Mononuclear cell (primary cell): ENCODE measurements around the gene TICRR. TPM values are rescaled to one million over a fixed set of nuclear protein-coding genes. Genes with fewer than 3 reads are reported as not detected.

Experiments used
- H3K27me3 ChIP-seq: 2 replicates; pipeline ENCODE4 v1.6.0; 2011; ENCODE audit warnings: low read length, control low read depth; ENCODE audit not compliant: insufficient read depth
- H3K4me1 ChIP-seq: 2 replicates; pipeline ENCODE4 v1.5.1; 2011; ENCODE audit warnings: mild to moderate bottlenecking, low read length, control low read depth; ENCODE audit not compliant: insufficient read depth
- H3K4me3 ChIP-seq: 2 replicates; pipeline ENCODE4 v1.5.1; 2011; ENCODE audit warnings: mild to moderate bottlenecking, low read length, moderate library complexity
- H3K9me3 ChIP-seq: 2 replicates; pipeline ENCODE4 v1.5.1; 2011; ENCODE audit warnings: low read depth, mild to moderate bottlenecking, control low read depth, low read length
- total RNA-seq: library from RNA; depleted of rRNA; stranded (reverse); fragments of >200 nt; gene quantifications from one replicate; pipeline ENCODE4 v1.2.3, GENCODE V29; 2012

The TICRR gene
- total RNA-seq, 1 donor = 0.10 TPM

GRCh38 chr15:89649716-89650115 is 74.4 kb downstream of the TICRR start:
- peaks cover 6% of the 10 kb centered on the region for H3K27me3 ChIP-seq
- peaks cover 3% of the 10 kb centered on the region for H3K4me1 ChIP-seq
- no peak overlapping the region for H3K4me3 ChIP-seq
- no peaks in the 10 kb centered on the region for H3K9me3 ChIP-seq

- Histone ChIP-seq H3K27me3 (peaks cover 27% of the 10 kb centered on the region), H3K4me3 (no peak overlapping the region), H3K4me1 (peaks cover 9% of the 10 kb centered on the region), H3K9me3 (no peaks in the 10 kb centered on the region)
Observed at GRCh38 chr15:89652131-89652530, 76.9 kb downstream of the TICRR start.

GRCh38 chr15:89652666-89653065 is 77.4 kb downstream of the TICRR start:
- Histone ChIP-seq H3K4me1 (peaks cover 9% of the 10 kb centered on the region), H3K4me3 (no peak overlapping the region), H3K9me3 (no peaks in the 10 kb centered on the region), H3K27me3 (peaks cover 27% of the 10 kb centered on the region)

- Histone ChIP-seq H3K4me3 (no peak overlapping the region), H3K27me3 (peaks cover 27% of the 10 kb centered on the region), H3K4me1 (peaks cover 9% of the 10 kb centered on the region), H3K9me3 (no peaks in the 10 kb centered on the region)
Observed at GRCh38 chr15:89653578-89653977, 78.3 kb downstream of the TICRR start.

GRCh38 chr15:89654301-89654761 is 79.1 kb downstream of the TICRR start:
- Histone ChIP-seq H3K4me1 (peaks cover 9% of the 10 kb centered on the region), H3K9me3 (no peaks in the 10 kb centered on the region), H3K4me3 (no peak overlapping the region), H3K27me3 (peaks cover 27% of the 10 kb centered on the region)

- peaks cover 9% of the 10 kb centered on the region for H3K4me1 ChIP-seq
- H3K9me3 ChIP-seq = no peaks in the 10 kb centered on the region
- no peak within 1 kb of the TSS for H3K4me3 ChIP-seq
- peaks cover 27% of the 10 kb centered on the region for H3K27me3 ChIP-seq
Observed at GRCh38 chr15:89654847-89655805, 79.9 kb downstream of the TICRR start, which contains the start of gene KIF7. Gene KIF7, minus strand, starts transcription at chr15:89655467. Its CDS starts 2,537 bp downstream, at chr15:89652930.

- Histone ChIP-seq H3K27me3 (peaks cover 27% of the 10 kb centered on the region), H3K4me1 (peaks cover 9% of the 10 kb centered on the region)
Observed at GRCh38 chr15:89656116-89656815, 81.0 kb downstream of the TICRR start.

GRCh38 chr15:89657686-89658200 is 82.5 kb downstream of the TICRR start:
- H3K4me3 ChIP-seq = no peak overlapping the region
- peaks cover 27% of the 10 kb centered on the region for H3K27me3 ChIP-seq
- no peaks in the 10 kb centered on the region for H3K9me3 ChIP-seq
- H3K4me1 ChIP-seq = peaks cover 9% of the 10 kb centered on the region

More at GRCh38 chr15:89656116-89656815, 81.0 kb downstream of the TICRR start:
- H3K9me3 ChIP-seq = no peaks in the 10 kb centered on the region
- H3K4me3 ChIP-seq = no peak overlapping the region

- Histone ChIP-seq H3K27me3 (peaks cover 25% of the 10 kb centered on the region), H3K9me3 (no peaks in the 10 kb centered on the region), H3K4me1 (peaks cover 9% of the 10 kb centered on the region), H3K4me3 (no peak overlapping the region)
Observed at GRCh38 chr15:89659295-89659694, 84.0 kb downstream of the TICRR start.

GRCh38 chr15:89660556-89660955 is 85.3 kb downstream of the TICRR start:
- Histone ChIP-seq H3K4me1 (no peaks in the 10 kb centered on the region), H3K4me3 (no peak overlapping the region), H3K27me3 (peaks cover 24% of the 10 kb centered on the region), H3K9me3 (no peaks in the 10 kb centered on the region)

- Histone ChIP-seq H3K4me1 (no peaks in the 10 kb centered on the region), H3K27me3 (peaks cover 9% of the 10 kb centered on the region), H3K9me3 (no peaks in the 10 kb centered on the region), H3K4me3 (no peak overlapping the region)
Observed at GRCh38 chr15:89662893-89663626, 87.8 kb downstream of the TICRR start.

- Histone ChIP-seq H3K4me1 (no peaks in the 10 kb centered on the region), H3K4me3 (no peak overlapping the region), H3K27me3 (peaks cover 9% of the 10 kb centered on the region), H3K9me3 (no peaks in the 10 kb centered on the region)
Observed at GRCh38 chr15:89664441-89665350, 89.4 kb downstream of the TICRR start.

GRCh38 chr15:89665449-89666181 is 90.3 kb downstream of the TICRR start:
- H3K4me1 ChIP-seq = no peaks in the 10 kb centered on the region
- H3K4me3 ChIP-seq = peak overlapping the region; percentile 6
- H3K27me3 ChIP-seq = peaks cover 9% of the 10 kb centered on the region
- no peaks in the 10 kb centered on the region for H3K9me3 ChIP-seq
